Panc1 (cell line): Measurements from ENCODE around the gene ING4. TPM values are rescaled to one million over a fixed set of nuclear protein-coding genes. Genes with fewer than 3 reads are reported as not detected.

Source experiments
- ATAC-seq: fragments of 200-7000 bp; cut with Tn5 transposase; 2 replicates; pipeline ENCODE4 v1.9.1; 2020; ENCODE audit warnings: mild to moderate bottlenecking, moderate library complexity
- BruUV-seq: library from RNA; stranded (reverse); fragments of 400-500 nt; replicated peaks from 2 replicates; lab custom pipeline; 2021; lab: Mats Ljungman, UMichigan
- CTCF ChIA-PET: fragments of 300-600 bp; sonication (Branson Sonifier 250); formaldehyde crosslinking; loops from one replicate; lab custom pipeline; 2022; ENCODE audit warnings: antibody characterized with exemption; lab: Charles Lee
- POLR2A ChIA-PET: fragments of 300-600 bp; sonication (Branson Sonifier 250); formaldehyde crosslinking; loops from one replicate; lab custom pipeline; 2022; ENCODE audit warnings: antibody characterized with exemption; lab: Charles Lee
- DNase-seq: peaks from one replicate; pipeline ENCODE4 v3.0.0-alpha.2; 2010; ENCODE audit warnings: low read depth, low spot score
- H3K27ac ChIP-seq: 2 replicates; pipeline ENCODE4 v1.5.1; 2011; ENCODE audit warnings: mild to moderate bottlenecking, low read length, inconsistent platforms
- H3K27me3 ChIP-seq: fragments of 200-500 bp; sonication (Bioruptor generic); 2 replicates; pipeline ENCODE4 v1.6.0; 2014; ENCODE audit warnings: low read length, inconsistent platforms; ENCODE audit not compliant: control insufficient read depth, insufficient read depth
- H3K36me3 ChIP-seq: fragments of 200-500 bp; sonication (Bioruptor generic); 2 replicates; pipeline ENCODE4 v1.5.1; 2014; ENCODE audit warnings: inconsistent platforms, mild to moderate bottlenecking, low read length, moderate library complexity; ENCODE audit not compliant: control insufficient read depth, insufficient read depth
- H3K4me1 ChIP-seq: 2 replicates; pipeline ENCODE4 v1.5.1; 2011; ENCODE audit warnings: inconsistent platforms, mild to moderate bottlenecking, low read length, moderate library complexity; ENCODE audit not compliant: control insufficient read depth, insufficient read depth
- H3K4me3 ChIP-seq, 2 experiments: 2 replicates each; pipeline ENCODE4 v1.5.1; 2011 to 2012; ENCODE audit warnings: low read depth in 2 of 2, low read length in 2 of 2, mild to moderate bottlenecking in 2 of 2, inconsistent platforms in 1 of 2, moderate library complexity in 1 of 2
- H3K9me3 ChIP-seq: fragments of 200-500 bp; sonication (Bioruptor generic); 2 replicates; pipeline ENCODE4 v1.5.1; 2014; ENCODE audit warnings: low read depth, mild to moderate bottlenecking, inconsistent platforms, low read length, moderate library complexity; ENCODE audit not compliant: control insufficient read depth, insufficient read depth
- CTCF ChIP-seq: fragments of 450-650 bp; IDR thresholded peaks from 2 replicates; pipeline ENCODE4 v1.5.1; 2017; ENCODE audit warnings: mild to moderate bottlenecking
- POLR2AphosphoS5 ChIP-seq: IDR thresholded peaks from 2 replicates; pipeline ENCODE4 v1.6.1; 2012; ENCODE audit warnings: mild to moderate bottlenecking, low read depth, low read length, moderate library complexity
- REST ChIP-seq, 2 experiments: IDR thresholded peaks; 2 replicates each; pipeline ENCODE4 v1.6.1; 2011 to 2012; ENCODE audit warnings: low read depth in 2 of 2, control low read depth in 1 of 2, low read length in 1 of 2, mild to moderate bottlenecking in 1 of 2, moderate library complexity in 1 of 2; ENCODE audit not compliant: insufficient read depth in 1 of 2
- SIN3A ChIP-seq: IDR thresholded peaks from 2 replicates; pipeline ENCODE4 v1.6.1; 2012; ENCODE audit warnings: low read depth, mild to moderate bottlenecking, low read length, moderate library complexity, borderline replicate concordance; ENCODE audit not compliant: insufficient read depth
- TCF7L2 ChIP-seq: IDR thresholded peaks from 2 replicates; pipeline ENCODE4 v1.6.1; 2011; ENCODE audit warnings: mild to moderate bottlenecking, low read depth, low read length, inconsistent platforms
- in situ Hi-C: cut with HindIII; loops from 2 replicates; pipeline ENCODE4 v1.10.0; 2016; ENCODE audit warnings: low sequenced_read_pairs, low pct_unique_long_range_greater_than_20kb
- intact Hi-C: fragments of 100-400 bp; cut with micrococcal nuclease; formaldehyde crosslinking; loops from one replicate; pipeline ENCODE4 v1.10.0; 2022; ENCODE audit not compliant: unreplicated experiment
- total RNA-seq: library from RNA; stranded (reverse); gene quantifications from one replicate; pipeline ENCODE4 v1.2.1, GENCODE V29; 2021; ENCODE audit not compliant: unreplicated experiment

ING4 gene
- total RNA-seq, 1 experiment from 2014 or later, result 11.4 TPM

- no peak overlapping the region for H3K4me3 ChIP-seq
- ATAC-seq, result no peak
- in situ Hi-C loops, result no loop called here
These were observed 27.5 kb downstream of the ING4 start for GRCh38 chr12:6635375-6635855.

GRCh38 chr12:6632026-6632983 lies 30.6 kb downstream of the ING4 start:
- ChIA-PET POLR2A (interaction anchor here (0.5 kb wide), 1 partner anchor 180 kb away, joined by 7 read pairs; the partner anchor contains the start of gene TAPBPL), CTCF (no interaction called here)
- in situ Hi-C loops (no loop called here), intact Hi-C loops (no loop called here)
- no peak overlapping the region for H3K27ac ChIP-seq
- DNase-seq (no peak), ATAC-seq (peak; percentile 34)
- TF ChIP-seq SIN3A (no peak), REST (IDR thresholded peaks at IDR 0.05; ENCODE audit: insufficient read depth in 1 of 2, low read depth in 2 of 2, low read length in 1 of 2) (no peak)
- H3K4me3 ChIP-seq, result no peak overlapping the region
- no peaks in the 10 kb centered on the region for H3K27me3 ChIP-seq
- no TSS peak for BruUV-seq
- no peaks in the 10 kb centered on the region for H3K4me1 ChIP-seq
- no peaks in the 10 kb centered on the region for H3K9me3 ChIP-seq
- no peaks in the 10 kb centered on the region for H3K36me3 ChIP-seq

More at GRCh38 chr12:6635375-6635855, 27.5 kb downstream of the ING4 start:
- DNase-seq, result no peak
- TF ChIP-seq SIN3A, result no peak
- CTCF ChIA-PET, result interaction anchor here (0.6 kb wide), 1 partner anchor 314 kb away, joined by 5 read pairs; no protein-coding TSS in a partner anchor
- BruUV-seq, result no TSS peak
- H3K36me3 ChIP-seq, result no peaks in the 10 kb centered on the region
- POLR2A ChIA-PET, result interaction anchor here (0.5 kb wide), 1 partner anchor 54 kb away, joined by 9 read pairs; the partner anchor contains the start of gene ZNF384
- intact Hi-C loops, result no loop called here
- no peak overlapping the region for H3K27ac ChIP-seq
- H3K4me1 ChIP-seq, result no peaks in the 10 kb centered on the region
- no peaks in the 10 kb centered on the region for H3K27me3 ChIP-seq
- H3K9me3 ChIP-seq, result no peaks in the 10 kb centered on the region

- TF ChIP-seq TCF7L2 (no peak), CTCF (no peak), POLR2AphosphoS5 (no peak), REST (IDR thresholded peaks at IDR 0.05; ENCODE audit: insufficient read depth in 1 of 2, low read depth in 2 of 2, low read length in 1 of 2) (no peak), SIN3A (no peak)
- no peak for ATAC-seq
- in situ Hi-C loops, result no loop called here
- no TSS peak for BruUV-seq
- Histone ChIP-seq H3K4me3 (no peak overlapping the region), H3K27me3 (no peaks in the 10 kb centered on the region), H3K36me3 (no peaks in the 10 kb centered on the region), H3K27ac (no peak overlapping the region), H3K9me3 (no peaks in the 10 kb centered on the region), H3K4me1 (no peaks in the 10 kb centered on the region)
- intact Hi-C loops, result no loop called here
- POLR2A ChIA-PET, result interaction anchor here (0.5 kb wide), 1 partner anchor 180 kb away, joined by 7 read pairs; the partner anchor contains the start of gene TAPBPL
- no peak for DNase-seq
- CTCF ChIA-PET, result no interaction called here
These were observed 31.4 kb downstream of the ING4 start for GRCh38 chr12:6631549-6631961.
